ENCODE results near the gene GNAT2. TPM values are rescaled to one million over a fixed set of nuclear protein-coding genes. Genes with fewer than 3 reads are reported as not detected.

The GNAT2 gene
- total RNA-seq, 1 experiment from 2014 or later, result not detected

DNA sequence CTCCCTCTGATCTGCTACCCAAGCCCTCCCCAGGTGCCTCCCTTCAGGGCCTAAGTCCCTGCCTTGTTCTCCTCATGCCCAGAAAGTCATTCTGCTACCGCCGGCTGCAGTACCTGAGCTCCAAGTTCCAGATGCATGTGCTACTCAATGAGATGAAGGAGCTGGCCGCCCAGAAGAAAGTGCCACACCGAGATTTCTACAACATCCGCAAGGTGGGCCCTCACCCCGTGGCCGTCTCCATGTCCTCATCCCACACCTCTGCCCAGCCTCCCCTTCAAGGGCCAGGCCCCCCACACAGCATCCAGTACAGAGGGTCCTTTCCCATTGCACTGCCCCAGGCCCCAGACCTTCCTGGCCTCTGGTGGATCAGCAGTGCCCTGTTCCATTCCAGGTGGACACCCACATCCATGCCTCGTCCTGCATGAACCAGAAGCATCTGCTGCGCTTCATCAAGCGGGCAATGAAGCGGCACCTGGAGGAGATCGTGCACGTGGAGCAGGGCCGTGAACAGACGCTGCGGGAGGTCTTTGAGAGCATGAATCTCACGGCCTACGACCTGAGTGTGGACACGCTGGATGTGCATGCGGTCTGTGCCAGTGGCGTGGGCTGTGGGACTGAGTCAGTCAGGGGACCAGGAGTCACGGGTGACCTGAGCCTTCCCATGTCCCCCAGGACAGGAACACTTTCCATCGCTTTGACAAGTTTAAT is 8.4 kb upstream of the GNAT2 start:
- no peak overlapping the region for H3K27ac Mint-ChIP-seq
- H3K36me3 Mint-ChIP-seq, result peaks cover 30% of the 10 kb centered on the region
- no peak for ATAC-seq
- CTCF ChIA-PET, result interaction anchor here (0.5 to 4.6 kb wide), 3 partner anchors 12 to 28 kb away, joined by 3 to 80 read pairs (median 4); partner anchors contain the start of gene GSTM4
- H3K27me3 Mint-ChIP-seq (ENCODE audit: low read depth), result no peaks in the 10 kb centered on the region
- POLR2A ChIA-PET, result no interaction called here
- no peak overlapping the region for H3K4me3 Mint-ChIP-seq
- no peak for DNase-seq (ENCODE audit: low spot score)
- TF ChIP-seq ATF3 (CRISPR knock-in tag; conservative IDR thresholded peaks at IDR 0.05) (no peak), FOXK1 (CRISPR knock-in tag; IDR thresholded peaks at IDR 0.05) (no peak), ZNF317 (CRISPR knock-in tag; IDR thresholded peaks at IDR 0.05; ENCODE audit: borderline replicate concordance, low read depth) (no peak), EMX1 (CRISPR knock-in tag; IDR thresholded peaks at IDR 0.05) (no peak), SP1 (CRISPR knock-in tag; conservative IDR thresholded peaks at IDR 0.05) (no peak), TCF7 (CRISPR knock-in tag; IDR thresholded peaks at IDR 0.05; ENCODE audit: low read depth) (no peak)
- H3K4me1 Mint-ChIP-seq, result peaks cover 11% of the 10 kb centered on the region; the same call in 1 of the 2 replicates
- H3K9me3 Mint-ChIP-seq, result no peaks in the 10 kb centered on the region

DNA sequence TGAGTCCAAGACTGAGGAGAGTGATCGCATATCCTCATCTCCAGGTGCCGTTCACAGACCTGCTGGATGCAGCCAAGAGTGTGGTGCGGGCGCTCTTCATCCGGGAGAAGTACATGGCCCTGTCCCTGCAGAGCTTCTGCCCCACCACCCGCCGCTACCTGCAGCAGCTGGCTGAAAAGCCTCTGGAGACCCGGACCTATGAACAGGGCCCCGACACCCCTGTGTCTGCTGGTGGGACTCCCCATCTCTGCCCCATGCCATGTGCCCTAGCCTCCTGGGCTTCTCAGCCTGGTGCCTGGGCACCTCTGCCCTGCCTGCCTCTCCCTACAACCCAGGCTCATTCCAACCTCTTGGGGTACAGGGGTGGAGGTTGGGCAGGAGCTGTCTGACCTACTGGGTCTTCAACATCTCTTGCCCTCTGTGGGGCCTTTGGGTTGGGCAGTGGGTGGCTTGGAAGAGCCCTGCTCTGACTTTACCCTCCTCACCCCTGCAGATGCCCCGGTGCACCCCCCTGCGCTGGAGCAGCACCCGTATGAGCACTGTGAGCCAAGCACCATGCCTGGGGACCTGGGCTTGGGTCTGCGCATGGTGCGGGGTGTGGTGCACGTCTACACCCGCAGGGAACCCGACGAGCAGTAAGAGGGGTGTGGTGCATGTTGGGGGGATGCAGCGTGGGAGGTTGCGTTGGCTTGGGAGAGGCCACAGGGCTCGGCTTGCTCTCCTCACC is 7.4 kb upstream of the GNAT2 start:
- CTCF ChIA-PET, result interaction anchor here (1.0 to 4.7 kb wide), 3 partner anchors 13 to 81 kb away, joined by 3 to 31 read pairs (median 8); no protein-coding TSS in a partner anchor
- TF ChIP-seq TCF7 (CRISPR knock-in tag; IDR thresholded peaks at IDR 0.05; ENCODE audit: low read depth) (no peak), CREB1 (CRISPR knock-in tag; IDR thresholded peaks at IDR 0.05) (no peak)
- H3K27ac Mint-ChIP-seq, result no peak overlapping the region
- no peak overlapping the region for H3K4me3 Mint-ChIP-seq
- H3K9me3 Mint-ChIP-seq, result no peaks in the 10 kb centered on the region
- peaks cover 28% of the 10 kb centered on the region for H3K36me3 Mint-ChIP-seq
- H3K4me1 Mint-ChIP-seq, result peaks cover 17% of the 10 kb centered on the region
- no peak for ATAC-seq
- no peak for DNase-seq (ENCODE audit: low spot score)
- POLR2A ChIA-PET, result interaction anchor here (0.6 kb wide), 1 partner anchor 17 kb away, joined by 3 read pairs; no protein-coding TSS in a partner anchor
- H3K27me3 Mint-ChIP-seq (ENCODE audit: low read depth), result no peaks in the 10 kb centered on the region

DNA sequence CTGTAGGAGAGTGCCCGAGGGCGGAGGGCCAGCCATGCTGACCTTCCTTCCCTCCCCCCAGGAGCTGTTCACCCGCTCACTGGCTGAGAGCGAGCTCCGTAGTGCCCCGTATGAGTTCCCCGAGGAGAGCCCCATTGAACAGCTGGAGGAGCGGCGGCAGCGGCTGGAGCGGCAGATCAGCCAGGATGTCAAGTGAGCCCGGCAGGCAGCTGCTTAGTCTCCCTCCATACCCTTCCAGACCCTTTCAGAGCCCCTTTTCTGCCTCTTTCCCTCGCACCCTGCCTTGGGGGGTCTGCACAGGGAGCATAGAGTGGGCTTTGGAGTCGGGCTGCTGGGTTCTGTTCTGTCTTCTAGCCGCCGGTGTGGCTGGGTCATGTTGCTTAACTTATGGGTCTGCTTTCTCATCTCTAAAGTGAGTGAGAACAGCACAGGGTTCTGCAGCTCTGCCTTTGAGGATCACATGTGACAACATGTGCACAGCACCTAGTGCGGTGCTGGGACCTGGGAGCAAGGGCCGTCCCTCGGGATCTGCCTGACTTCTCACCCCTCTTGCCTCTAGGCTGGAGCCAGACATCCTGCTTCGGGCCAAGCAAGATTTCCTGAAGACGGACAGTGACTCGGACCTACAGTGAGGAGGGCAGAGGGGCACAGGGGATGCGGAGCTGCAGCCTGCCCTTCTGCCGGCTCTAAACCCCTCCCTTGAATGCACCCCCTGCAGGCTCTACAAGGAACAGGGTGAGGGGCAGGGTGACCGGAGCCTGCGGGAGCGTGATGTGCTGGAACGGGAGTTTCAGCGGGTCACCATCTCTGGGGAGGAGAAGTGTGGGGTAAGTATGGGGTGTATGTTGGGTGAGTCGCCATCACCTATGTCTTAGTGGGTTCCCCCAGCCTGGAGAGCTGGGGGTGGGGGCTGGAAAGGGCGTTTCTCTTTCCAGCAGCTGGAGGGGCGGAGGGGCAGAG is 6.5 kb upstream of the GNAT2 start:
- Mint-ChIP-seq H3K9me3 (no peaks in the 10 kb centered on the region), H3K4me1 (peaks cover 23% of the 10 kb centered on the region), H3K36me3 (peaks cover 23% of the 10 kb centered on the region), H3K27me3 (ENCODE audit: low read depth) (no peaks in the 10 kb centered on the region), H3K4me3 (no peak overlapping the region), H3K27ac (peak overlapping the region; percentile 45; the same call in 1 of the 2 replicates)
- CTCF ChIA-PET, result interaction anchor here (0.7 to 4.7 kb wide), 4 partner anchors 9 to 151 kb away, joined by 3 to 31 read pairs (median 6); no protein-coding TSS in a partner anchor
- TF ChIP-seq ZNF425 (CRISPR knock-in tag; conservative IDR thresholded peaks at IDR 0.05), result no peak
- no peak for TF ChIP-seq RORB (CRISPR knock-in tag; IDR thresholded peaks at IDR 0.05)
- TF ChIP-seq, protein P1, sequence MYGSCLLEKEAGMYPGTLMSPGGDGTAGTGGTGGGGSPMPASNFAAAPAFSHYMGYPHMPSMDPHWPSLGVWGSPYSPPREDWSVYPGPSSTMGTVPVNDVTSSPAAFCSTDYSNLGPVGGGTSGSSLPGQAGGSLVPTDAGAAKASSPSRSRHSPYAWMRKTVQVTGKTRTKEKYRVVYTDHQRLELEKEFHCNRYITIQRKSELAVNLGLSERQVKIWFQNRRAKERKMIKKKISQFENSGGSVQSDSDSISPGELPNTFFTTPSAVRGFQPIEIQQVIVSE (CRISPR knock-in tag; IDR thresholded peaks at IDR 0.05; ENCODE audit: borderline replicate concordance), result no peak
- TF ChIP-seq, protein P2, sequence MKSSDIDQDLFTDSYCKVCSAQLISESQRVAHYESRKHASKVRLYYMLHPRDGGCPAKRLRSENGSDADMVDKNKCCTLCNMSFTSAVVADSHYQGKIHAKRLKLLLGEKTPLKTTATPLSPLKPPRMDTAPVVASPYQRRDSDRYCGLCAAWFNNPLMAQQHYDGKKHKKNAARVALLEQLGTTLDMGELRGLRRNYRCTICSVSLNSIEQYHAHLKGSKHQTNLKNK (CRISPR knock-in tag; IDR thresholded peaks at IDR 0.05), result no peak
- TF ChIP-seq, protein P3, sequence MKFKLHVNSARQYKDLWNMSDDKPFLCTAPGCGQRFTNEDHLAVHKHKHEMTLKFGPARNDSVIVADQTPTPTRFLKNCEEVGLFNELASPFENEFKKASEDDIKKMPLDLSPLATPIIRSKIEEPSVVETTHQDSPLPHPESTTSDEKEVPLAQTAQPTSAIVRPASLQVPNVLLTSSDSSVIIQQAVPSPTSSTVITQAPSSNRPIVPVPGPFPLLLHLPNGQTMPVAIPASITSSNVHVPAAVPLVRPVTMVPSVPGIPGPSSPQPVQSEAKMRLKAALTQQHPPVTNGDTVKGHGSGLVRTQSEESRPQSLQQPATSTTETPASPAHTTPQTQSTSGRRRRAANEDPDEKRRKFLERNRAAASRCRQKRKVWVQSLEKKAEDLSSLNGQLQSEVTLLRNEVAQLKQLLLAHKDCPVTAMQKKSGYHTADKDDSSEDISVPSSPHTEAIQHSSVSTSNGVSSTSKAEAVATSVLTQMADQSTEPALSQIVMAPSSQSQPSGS (CRISPR knock-in tag; IDR thresholded peaks at IDR 0.05; ENCODE audit: borderline replicate concordance, low read depth), result no peak
- DNase-seq (ENCODE audit: low spot score) (no peak), ATAC-seq (peak; percentile 5; the same call in 1 of the 2 replicates)
- POLR2A ChIA-PET, result interaction anchor here (1.1 kb wide), 1 partner anchor 77 kb away, joined by 3 read pairs; the partner anchor contains the start of gene GNAI3

Data from WTC11 (cell line).